Activated naive CD8-positive, alpha-beta T cell treated with anti-CD3 and anti-CD28 coated beads, Interleukin-2, amount 10 ng/mL, durations not matched to agents 7 days and 5 days (primary cell): ENCODE data around the gene MROH7. TPM values are rescaled to one million over a fixed set of nuclear protein-coding genes. Genes with fewer than 3 reads are reported as not detected.

Experiments used
- ATAC-seq: fragments of 150-1000 bp; cut with Tn5 transposase; one replicate; pipeline ENCODE4 v1.10.0; 2021; ENCODE audit warnings: low read depth, moderate library complexity
- POLR2A ChIA-PET: fragments of 350-600 bp; sonication (Branson Sonifier 250); formaldehyde crosslinking; loops from one replicate; lab custom pipeline; 2021; ENCODE audit warnings: antibody characterized with exemption; lab: Charles Lee
- DNase-seq: peaks from one replicate; pipeline ENCODE4 v3.0.0; 2021
- H3K27ac Mint-ChIP-seq: one replicate; pipeline ENCODE4 v1.8.0; 2022; ENCODE audit warnings: mild to moderate bottlenecking, mixed read lengths
- H3K27me3 Mint-ChIP-seq: one replicate; pipeline ENCODE4 v1.8.0; 2022; ENCODE audit warnings: mild to moderate bottlenecking, moderate library complexity, mixed read lengths
- H3K36me3 Mint-ChIP-seq: one replicate; pipeline ENCODE4 v1.8.0; 2021; ENCODE audit warnings: mild to moderate bottlenecking, mixed read lengths
- H3K4me1 Mint-ChIP-seq: one replicate; pipeline ENCODE4 v1.8.0; 2021; ENCODE audit warnings: mixed read lengths
- H3K4me3 Mint-ChIP-seq: one replicate; pipeline ENCODE4 v1.8.0; 2022; ENCODE audit warnings: mild to moderate bottlenecking, moderate library complexity, mixed read lengths
- H3K9me3 Mint-ChIP-seq: one replicate; pipeline ENCODE4 v1.8.0; 2021; ENCODE audit warnings: mixed read lengths
- total RNA-seq, 2 experiments: library from RNA; stranded (reverse); gene quantifications; one replicate each; pipeline ENCODE4 v1.2.3, GENCODE V29; 2021

Gene MROH7
- total RNA-seq, 2 experiments from 2014 or later: 0.28 TPM; not detected in 1

DNA sequence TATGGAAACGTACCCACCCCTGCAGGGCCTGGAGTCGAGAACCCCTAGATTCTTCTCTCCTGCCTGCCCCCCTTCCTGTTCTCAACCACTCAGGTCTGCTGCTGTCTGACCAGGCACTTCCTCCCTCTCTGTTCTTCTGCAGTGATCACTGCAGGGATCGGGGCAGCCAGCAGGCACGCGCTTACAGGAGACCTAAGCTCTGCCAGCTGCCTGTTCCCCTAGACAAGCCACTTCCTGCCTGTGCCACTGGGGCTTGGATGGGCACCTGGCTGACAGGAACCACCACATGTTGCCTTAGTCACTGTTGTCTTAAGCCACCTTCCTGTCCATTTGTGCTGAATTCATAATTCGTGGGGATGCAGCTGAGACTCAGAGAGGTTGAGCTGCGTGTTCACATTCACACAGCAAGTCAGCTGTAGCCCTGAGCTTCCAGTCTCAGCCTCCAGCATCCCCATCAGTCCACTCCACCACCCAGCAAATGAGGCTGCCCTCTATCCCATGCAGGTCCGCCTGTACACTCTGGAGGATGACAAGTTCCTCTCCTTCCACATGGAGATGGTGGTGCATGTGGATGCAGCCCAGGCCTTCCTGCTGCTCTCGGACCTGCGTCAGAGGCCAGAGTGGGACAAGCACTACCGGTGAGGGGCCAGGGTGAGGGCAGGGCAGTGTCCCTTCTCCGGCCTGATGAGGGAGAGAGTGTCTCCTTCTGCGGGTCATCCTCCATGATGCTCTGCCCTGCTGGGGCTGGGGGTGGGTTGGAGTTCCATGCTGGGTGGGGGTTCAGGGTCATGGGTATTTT, 36.8 kb upstream of the MROH7 start:
- no peaks in the 10 kb centered on the region for H3K27me3 Mint-ChIP-seq
- H3K4me3 Mint-ChIP-seq: peak overlapping the region; percentile 13
- POLR2A ChIA-PET: interaction anchor here (1.0 kb wide), 1 partner anchor 9 kb away, joined by 3 read pairs; no protein-coding TSS in a partner anchor
- no peaks in the 10 kb centered on the region for H3K36me3 Mint-ChIP-seq
- peaks cover 14% of the 10 kb centered on the region for H3K4me1 Mint-ChIP-seq
- peak; percentile 92 for ATAC-seq
- no peaks in the 10 kb centered on the region for H3K9me3 Mint-ChIP-seq
- DNase-seq: peak; percentile 48
- peak overlapping the region; percentile 67 for H3K27ac Mint-ChIP-seq

DNA sequence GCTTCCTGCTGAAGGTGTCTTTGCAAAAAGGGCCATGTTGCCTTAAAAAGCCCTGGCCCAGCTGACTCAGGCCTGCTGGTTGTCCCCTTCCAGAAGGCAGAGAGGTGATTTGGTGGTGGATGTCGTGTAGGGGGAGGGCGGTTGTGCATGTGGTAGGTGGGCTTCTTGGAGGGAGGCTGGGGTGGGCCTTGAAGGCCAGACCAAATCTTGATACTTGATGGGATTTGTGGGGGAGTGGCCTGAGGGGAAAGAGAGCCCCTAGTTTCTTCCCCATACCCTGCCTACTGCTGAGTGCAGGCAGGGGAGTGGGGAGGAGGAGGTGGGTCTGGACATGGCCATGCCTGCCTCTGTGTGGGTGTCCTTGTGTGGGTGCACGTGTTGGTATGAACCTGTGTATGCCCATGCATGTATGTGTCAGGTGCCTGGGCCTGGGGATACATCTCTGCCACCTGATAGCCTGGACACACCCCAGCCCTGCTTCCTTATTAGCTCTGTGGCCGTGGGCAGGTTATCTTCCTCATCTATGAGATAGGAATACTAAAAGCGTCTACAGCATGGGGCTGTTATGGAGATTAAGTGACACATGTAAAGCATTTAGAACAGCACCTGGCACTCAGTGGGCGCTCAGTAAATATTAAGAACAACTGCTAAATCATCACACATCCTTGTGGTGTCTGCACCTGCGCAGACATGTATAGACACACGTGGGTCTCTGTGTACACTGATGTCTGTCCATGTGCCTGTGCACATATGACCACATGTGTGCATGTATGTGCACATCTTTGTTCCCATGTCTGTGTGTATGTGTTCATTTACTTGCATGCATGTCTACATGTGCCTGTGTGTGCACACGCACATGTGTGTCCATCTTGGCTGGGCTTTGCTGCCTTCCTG, 35.2 kb upstream of the MROH7 start:
- H3K27ac Mint-ChIP-seq: no peak overlapping the region
- DNase-seq (no peak), ATAC-seq (no peak)
- no peaks in the 10 kb centered on the region for H3K9me3 Mint-ChIP-seq
- no peaks in the 10 kb centered on the region for H3K36me3 Mint-ChIP-seq
- H3K4me1 Mint-ChIP-seq: peaks cover 14% of the 10 kb centered on the region
- H3K27me3 Mint-ChIP-seq: no peaks in the 10 kb centered on the region
- no peak overlapping the region for H3K4me3 Mint-ChIP-seq
- POLR2A ChIA-PET: no interaction called here

DNA sequence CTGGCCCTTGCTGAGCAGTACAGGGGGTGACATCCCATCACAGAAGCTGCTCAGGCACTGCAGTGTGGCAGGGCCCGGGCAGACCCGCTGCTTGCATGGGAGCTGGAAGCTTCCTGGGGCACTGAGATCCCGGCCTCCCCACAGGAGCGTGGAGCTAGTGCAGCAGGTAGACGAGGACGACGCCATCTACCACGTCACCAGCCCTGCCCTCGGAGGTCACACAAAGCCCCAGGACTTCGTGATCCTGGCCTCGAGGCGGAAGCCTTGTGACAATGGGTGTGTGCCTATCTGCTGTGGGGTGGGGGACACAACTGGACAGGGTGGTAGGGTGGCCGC, 34.6 kb upstream of the MROH7 start:
- H3K4me1 Mint-ChIP-seq: peaks cover 14% of the 10 kb centered on the region
- H3K27me3 Mint-ChIP-seq: no peaks in the 10 kb centered on the region
- no peak overlapping the region for H3K4me3 Mint-ChIP-seq
- no peak for DNase-seq
- ATAC-seq: no peak
- no peaks in the 10 kb centered on the region for H3K9me3 Mint-ChIP-seq
- POLR2A ChIA-PET: no interaction called here
- no peak overlapping the region for H3K27ac Mint-ChIP-seq
- H3K36me3 Mint-ChIP-seq: no peaks in the 10 kb centered on the region

DNA sequence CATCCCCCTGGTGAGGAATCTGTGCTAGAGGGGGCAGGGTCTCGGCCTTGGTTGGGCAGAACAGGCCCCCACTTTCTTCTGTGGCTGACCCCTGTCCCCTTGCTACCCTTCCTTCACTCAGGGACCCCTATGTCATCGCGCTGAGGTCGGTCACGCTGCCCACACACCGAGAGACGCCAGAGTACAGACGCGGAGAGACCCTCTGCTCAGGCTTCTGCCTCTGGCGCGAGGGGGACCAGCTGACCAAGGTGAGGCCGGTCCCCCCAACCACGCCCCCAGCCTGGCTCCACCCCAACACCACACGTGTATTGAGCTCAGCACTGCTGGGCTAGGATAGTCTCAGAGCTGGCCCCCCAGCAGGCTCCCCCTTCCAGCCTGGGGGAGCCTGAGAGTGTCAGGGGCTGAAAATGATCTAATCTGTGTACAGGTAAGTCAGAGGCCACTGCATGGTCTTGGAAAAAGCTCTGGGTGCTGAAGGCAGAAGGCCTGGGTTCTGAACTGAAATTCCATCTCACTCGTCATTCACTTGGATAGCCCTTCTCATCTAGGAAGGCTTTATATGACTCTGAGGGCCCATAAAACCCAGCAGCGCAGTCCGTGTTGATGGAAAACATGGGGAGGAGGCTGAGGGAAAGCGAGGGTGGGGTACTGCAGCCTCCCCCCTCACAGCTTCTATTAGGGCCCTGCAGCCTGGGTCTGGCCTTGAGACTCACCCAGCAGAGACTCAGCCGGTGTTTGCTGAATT, 33.6 kb upstream of the MROH7 start:
- Mint-ChIP-seq H3K27me3 (no peaks in the 10 kb centered on the region), H3K4me1 (peaks cover 14% of the 10 kb centered on the region), H3K36me3 (no peaks in the 10 kb centered on the region), H3K4me3 (no peak overlapping the region), H3K9me3 (no peaks in the 10 kb centered on the region), H3K27ac (no peak overlapping the region)
- no peak for ATAC-seq
- POLR2A ChIA-PET: no interaction called here
- DNase-seq: no peak

DNA sequence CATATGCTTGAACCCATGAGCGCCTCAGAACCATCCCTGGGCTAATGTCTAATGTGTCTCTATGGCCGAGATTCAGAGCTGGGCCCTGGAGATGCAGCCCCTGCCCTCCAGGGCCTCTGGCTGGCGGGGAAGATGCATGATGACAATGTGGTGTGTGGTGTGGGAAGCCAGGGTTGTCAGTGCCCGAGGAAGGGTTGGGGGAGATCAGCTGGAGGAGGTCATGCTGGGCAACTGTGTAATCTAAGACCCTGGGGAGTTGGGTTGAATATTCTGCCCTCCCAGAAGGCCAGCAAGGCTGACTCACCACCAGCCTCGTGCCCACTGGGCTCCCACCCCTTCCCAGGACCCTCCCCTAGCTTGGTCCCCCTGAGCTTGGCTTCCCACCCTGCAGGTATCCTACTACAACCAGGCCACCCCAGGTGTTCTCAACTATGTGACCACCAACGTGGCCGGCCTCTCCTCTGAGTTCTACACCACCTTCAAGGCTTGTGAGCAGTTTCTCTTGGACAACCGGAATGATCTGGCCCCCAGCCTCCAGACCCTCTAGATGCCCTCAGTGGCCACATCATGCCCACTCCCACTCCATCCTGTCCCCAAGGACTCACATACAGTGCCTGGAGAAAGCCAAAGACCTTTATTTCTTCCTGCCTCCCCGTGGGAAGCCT, 32.9 kb upstream of the MROH7 start:
- no peaks in the 10 kb centered on the region for H3K36me3 Mint-ChIP-seq
- ATAC-seq: no peak
- POLR2A ChIA-PET: no interaction called here
- H3K4me1 Mint-ChIP-seq: peaks cover 14% of the 10 kb centered on the region
- no peak overlapping the region for H3K27ac Mint-ChIP-seq
- H3K9me3 Mint-ChIP-seq: no peaks in the 10 kb centered on the region
- no peak overlapping the region for H3K4me3 Mint-ChIP-seq
- no peaks in the 10 kb centered on the region for H3K27me3 Mint-ChIP-seq
- DNase-seq: no peak

DNA sequence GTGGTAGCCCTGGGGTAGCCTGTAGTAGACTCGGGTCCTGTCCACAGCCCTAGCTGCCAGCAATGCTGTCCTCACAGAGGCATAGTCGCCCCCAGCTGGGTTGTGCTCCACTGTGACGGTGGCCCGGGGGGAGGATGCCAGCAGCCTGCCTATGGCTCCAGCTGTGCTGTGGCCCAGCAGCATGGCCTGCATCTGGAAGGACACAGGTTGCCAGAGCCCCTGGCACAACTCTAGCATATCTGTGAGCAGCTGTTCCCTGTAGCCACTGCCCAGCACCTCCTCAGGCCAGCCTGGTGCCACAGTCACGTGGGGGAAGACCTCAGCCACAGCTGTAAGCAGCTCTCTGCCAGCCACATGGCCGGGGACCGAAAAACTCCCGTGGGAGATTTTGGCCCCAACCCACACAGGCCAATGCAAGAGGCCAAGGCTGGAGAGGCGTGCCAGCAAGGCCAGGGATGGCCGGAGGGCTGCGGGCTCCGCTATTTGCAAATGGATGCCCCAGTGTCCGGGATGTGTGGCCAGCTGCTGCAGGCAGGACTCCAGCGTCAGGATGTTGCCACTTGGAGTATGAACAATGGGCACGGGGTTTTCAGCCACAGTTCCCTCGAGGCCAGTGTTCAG, 32.2 kb upstream of the MROH7 start:
- Mint-ChIP-seq H3K9me3 (no peaks in the 10 kb centered on the region), H3K27me3 (no peaks in the 10 kb centered on the region), H3K27ac (no peak overlapping the region), H3K36me3 (no peaks in the 10 kb centered on the region), H3K4me3 (no peak overlapping the region), H3K4me1 (peaks cover 11% of the 10 kb centered on the region)
- no peak for ATAC-seq
- POLR2A ChIA-PET: no interaction called here
- no peak for DNase-seq

DNA sequence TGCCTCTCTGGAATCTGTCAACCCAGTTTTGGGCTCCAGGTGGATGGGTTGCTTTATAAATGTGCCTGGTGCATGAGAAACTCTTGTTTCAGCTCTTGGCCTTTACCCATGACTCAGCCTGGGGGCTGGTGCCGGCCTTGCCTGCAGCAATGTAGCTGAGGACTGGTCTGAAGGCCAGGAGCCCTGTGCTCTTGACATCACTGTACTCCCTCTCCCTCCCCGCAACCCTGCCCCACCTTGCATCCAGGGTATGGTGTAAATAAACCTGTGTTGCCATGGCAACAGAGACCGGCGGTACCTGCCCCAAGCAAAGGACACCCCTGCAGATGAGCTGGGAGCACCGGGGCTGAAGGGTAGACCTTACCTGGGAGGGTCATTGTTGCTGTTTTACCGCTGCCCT, 31.5 kb upstream of the MROH7 start:
- ATAC-seq: no peak
- Mint-ChIP-seq H3K27me3 (no peaks in the 10 kb centered on the region), H3K36me3 (no peaks in the 10 kb centered on the region), H3K27ac (no peak overlapping the region), H3K4me3 (no peak overlapping the region), H3K9me3 (no peaks in the 10 kb centered on the region), H3K4me1 (peaks cover 4% of the 10 kb centered on the region)
- DNase-seq: no peak
- POLR2A ChIA-PET: no interaction called here

DNA sequence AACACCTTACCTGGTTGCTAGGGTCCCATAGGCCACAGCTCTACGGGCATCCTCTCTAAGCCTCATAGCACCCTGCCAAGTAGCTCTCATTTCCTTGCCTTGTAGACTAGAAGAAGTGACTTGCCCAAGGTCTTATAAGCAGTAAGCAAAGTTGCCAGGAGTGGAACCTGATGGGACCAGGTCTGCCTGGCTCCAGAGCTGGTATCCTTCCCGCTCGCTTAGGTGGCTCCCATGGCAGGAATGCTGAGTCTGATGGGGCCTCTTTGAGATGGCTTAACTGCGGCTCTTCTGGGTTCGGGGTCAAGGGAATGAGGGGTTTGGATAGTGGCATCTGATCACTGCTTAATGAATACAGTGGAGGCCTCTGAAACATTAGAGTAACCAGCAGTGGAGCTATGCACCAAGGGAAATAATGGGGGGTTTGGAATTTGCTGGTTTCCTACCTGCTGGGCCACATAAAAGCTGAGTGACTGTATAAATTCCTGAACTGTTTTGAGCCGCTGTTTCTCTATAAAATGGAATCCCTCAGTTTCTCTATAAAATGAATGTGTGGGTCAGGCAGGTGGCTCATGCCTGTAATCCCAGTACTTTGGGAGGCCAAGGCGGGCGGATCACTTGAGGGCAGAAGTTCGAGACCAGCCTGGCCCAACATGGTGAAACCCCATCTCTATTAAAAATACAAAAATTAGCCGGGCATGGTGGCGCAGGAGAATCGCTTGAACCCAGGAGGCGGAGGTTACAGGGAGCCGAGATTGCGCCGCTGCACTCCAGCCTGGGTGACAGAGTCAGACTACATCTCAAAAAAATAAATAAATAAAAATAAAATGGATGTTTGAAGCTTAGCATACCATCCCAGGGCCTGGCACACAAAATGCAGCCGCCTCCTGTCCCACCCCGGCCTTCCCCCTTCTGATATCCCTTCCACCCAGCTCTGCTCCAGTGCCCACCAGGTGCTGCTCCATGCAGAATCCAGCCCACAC, 30.7 kb upstream of the MROH7 start:
- DNase-seq (no peak), ATAC-seq (no peak)
- no peaks in the 10 kb centered on the region for H3K4me1 Mint-ChIP-seq
- no peaks in the 10 kb centered on the region for H3K9me3 Mint-ChIP-seq
- H3K27me3 Mint-ChIP-seq: no peaks in the 10 kb centered on the region
- H3K27ac Mint-ChIP-seq: no peak overlapping the region
- no peaks in the 10 kb centered on the region for H3K36me3 Mint-ChIP-seq
- no peak overlapping the region for H3K4me3 Mint-ChIP-seq
- POLR2A ChIA-PET: no interaction called here

DNA sequence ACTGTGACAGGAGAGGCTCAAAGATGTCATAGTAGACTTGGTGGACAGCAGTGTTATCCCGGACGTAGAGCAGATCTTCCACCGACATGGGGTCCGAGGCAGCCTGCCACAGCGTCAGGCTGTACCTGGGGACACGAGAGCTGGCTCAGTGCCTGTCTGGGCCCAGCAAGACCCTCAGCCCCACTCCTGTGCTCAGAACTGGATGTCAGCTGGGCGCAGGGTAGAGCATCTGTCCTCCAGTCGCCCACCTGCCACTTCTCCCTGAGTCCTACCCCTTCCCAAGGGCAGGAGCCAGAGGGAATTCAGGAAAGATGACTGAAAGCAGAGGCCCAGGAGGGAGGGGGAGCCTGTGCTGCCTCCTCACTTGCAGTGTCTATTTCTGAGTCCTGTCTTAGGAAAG, 30.0 kb upstream of the MROH7 start:
- no peak for ATAC-seq
- DNase-seq: no peak
- no peaks in the 10 kb centered on the region for H3K27me3 Mint-ChIP-seq
- no peaks in the 10 kb centered on the region for H3K4me1 Mint-ChIP-seq
- no peaks in the 10 kb centered on the region for H3K9me3 Mint-ChIP-seq
- POLR2A ChIA-PET: interaction anchor here (0.6 kb wide), 1 partner anchor 1027 kb away, joined by 3 read pairs; no protein-coding TSS in a partner anchor
- H3K4me3 Mint-ChIP-seq: no peak overlapping the region
- H3K27ac Mint-ChIP-seq: no peak overlapping the region
- H3K36me3 Mint-ChIP-seq: no peaks in the 10 kb centered on the region

DNA sequence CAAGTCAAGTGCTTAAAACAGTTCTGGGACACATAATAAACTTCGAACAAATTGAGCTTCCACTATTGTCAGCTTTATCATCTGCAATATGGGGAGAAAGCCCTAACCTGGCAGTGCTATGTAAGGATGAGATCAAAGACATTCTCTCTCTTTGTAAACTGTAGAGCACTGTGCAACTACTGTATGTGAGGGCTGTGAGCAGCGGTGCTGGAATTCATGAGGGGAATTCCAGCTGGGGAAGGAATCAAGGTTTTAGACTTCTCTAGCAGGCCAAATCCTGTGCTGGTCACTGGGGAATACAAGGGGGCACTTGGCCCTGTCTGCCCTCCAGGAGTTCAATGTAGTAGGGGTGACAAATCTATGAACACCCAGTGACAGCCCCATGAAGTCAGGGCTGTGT, 27.6 kb upstream of the MROH7 start:
- Mint-ChIP-seq H3K9me3 (no peaks in the 10 kb centered on the region), H3K27me3 (peaks cover 2% of the 10 kb centered on the region), H3K4me3 (no peak overlapping the region), H3K27ac (no peak overlapping the region), H3K36me3 (no peaks in the 10 kb centered on the region), H3K4me1 (no peaks in the 10 kb centered on the region)
- DNase-seq: no peak
- ATAC-seq: no peak
- POLR2A ChIA-PET: no interaction called here

DNA sequence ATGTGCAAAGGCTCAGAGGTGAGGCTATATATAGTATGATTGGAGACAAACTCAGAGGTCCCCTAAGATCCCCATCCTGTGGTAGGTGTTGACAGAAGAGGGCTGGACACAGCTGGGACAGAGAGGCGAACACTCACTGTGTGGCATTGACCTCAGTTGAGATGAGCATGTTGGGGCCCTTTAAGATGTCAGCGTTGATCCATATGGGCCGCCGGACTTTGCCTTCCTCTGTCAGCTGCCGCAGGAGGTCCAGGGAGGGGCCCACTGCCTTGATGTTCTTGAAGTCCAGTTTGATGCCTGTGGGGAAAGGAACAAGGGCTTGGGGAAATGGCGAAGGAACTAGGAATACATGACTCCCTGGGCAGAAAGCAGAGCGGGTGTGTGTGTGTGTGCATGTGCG, 27.0 kb upstream of the MROH7 start:
- Mint-ChIP-seq H3K4me3 (no peak overlapping the region), H3K27ac (no peak overlapping the region), H3K36me3 (no peaks in the 10 kb centered on the region), H3K4me1 (no peaks in the 10 kb centered on the region), H3K9me3 (no peaks in the 10 kb centered on the region), H3K27me3 (peaks cover 2% of the 10 kb centered on the region)
- POLR2A ChIA-PET: no interaction called here
- no peak for ATAC-seq
- no peak for DNase-seq
